Progenitor cell of endocrine pancreas (in vitro differentiated cells): ENCODE measurements around the gene CLEC3B. TPM values are rescaled to one million over a fixed set of nuclear protein-coding genes. Genes with fewer than 3 reads are reported as not detected.
"Not testable (repeated sequence)": the region's sequence is repeated elsewhere in the genome, so short reads cannot be mapped to it uniquely, and the experiment has no call there.

Source experiments
- DNase-seq: peaks from one replicate; pipeline ENCODE4 v3.0.0; 2021; ENCODE audit warnings: low spot score; ENCODE audit not compliant: unreplicated experiment
- H3K27ac Mint-ChIP-seq: 2 replicates; pipeline ENCODE4 v1.8.0; 2021; ENCODE audit warnings: mild to moderate bottlenecking, moderate library complexity, mixed read lengths
- H3K27me3 Mint-ChIP-seq: 2 replicates; pipeline ENCODE4 v1.8.0; 2021; ENCODE audit warnings: mixed read lengths
- H3K36me3 Mint-ChIP-seq: 2 replicates; pipeline ENCODE4 v1.8.0; 2022; ENCODE audit warnings: mixed read lengths; ENCODE audit not compliant: insufficient read depth
- H3K4me1 Mint-ChIP-seq: 2 replicates; pipeline ENCODE4 v1.8.0; 2021; ENCODE audit warnings: low read depth, mixed read lengths
- H3K4me3 Mint-ChIP-seq: 2 replicates; pipeline ENCODE4 v1.8.0; 2021; ENCODE audit warnings: low read depth, mild to moderate bottlenecking, moderate library complexity, mixed read lengths
- H3K9me3 Mint-ChIP-seq: 2 replicates; pipeline ENCODE4 v1.8.0; 2021; ENCODE audit warnings: low read depth, mixed read lengths
- CTCF ChIP-seq: fragments of 200-600 bp; sonication (generic); IDR thresholded peaks from one replicate; pipeline ENCODE4 v1.5.0; 2021; ENCODE audit warnings: antibody characterized with exemption, mild to moderate bottlenecking; ENCODE audit not compliant: unreplicated experiment
- total RNA-seq: library from RNA; stranded (reverse); gene quantifications from 2 replicates; pipeline ENCODE4 v1.2.1, GENCODE V29; 2021

CLEC3B gene
- total RNA-seq, 1 donor from 2014 or later = not detected

GRCh38 chr3:45066109-45066801 lies 40.2 kb downstream of the CLEC3B start:
- H3K36me3 Mint-ChIP-seq = no peaks in the 10 kb centered on the region
- no peak overlapping the region for H3K27ac Mint-ChIP-seq
- H3K4me3 Mint-ChIP-seq = no peak overlapping the region
- DNase-seq = no peak
- peaks cover 9% of the 10 kb centered on the region for H3K27me3 Mint-ChIP-seq
- H3K9me3 Mint-ChIP-seq = no peaks in the 10 kb centered on the region
- H3K4me1 Mint-ChIP-seq = peaks cover 1% of the 10 kb centered on the region
- TF ChIP-seq CTCF = no peak

DNA sequence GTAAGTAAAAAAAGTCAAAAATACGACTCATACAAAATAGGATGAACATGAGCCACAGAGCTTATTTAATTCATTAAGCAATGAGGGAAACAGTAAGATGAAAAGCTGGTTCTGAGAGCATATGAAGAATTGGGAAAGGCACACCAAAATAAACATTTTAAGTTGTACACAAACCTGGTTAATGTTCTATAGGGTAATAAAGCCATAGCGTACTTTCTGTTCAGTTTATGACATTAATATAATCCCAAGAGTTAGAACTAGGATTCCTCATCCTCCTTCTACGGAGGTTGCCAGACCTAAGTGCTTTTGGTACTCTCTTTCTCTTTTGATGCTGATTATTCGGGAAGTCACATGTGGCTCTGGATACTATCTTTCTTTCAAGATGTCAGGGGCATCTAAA lies 41.4 kb downstream of the CLEC3B start:
- TF ChIP-seq CTCF = no peak
- no peaks in the 10 kb centered on the region for H3K9me3 Mint-ChIP-seq
- H3K27me3 Mint-ChIP-seq = peaks cover 6% of the 10 kb centered on the region
- no peak overlapping the region for H3K27ac Mint-ChIP-seq
- DNase-seq = no peak
- peaks cover 1% of the 10 kb centered on the region for H3K4me1 Mint-ChIP-seq
- H3K36me3 Mint-ChIP-seq = no peaks in the 10 kb centered on the region
- H3K4me3 Mint-ChIP-seq = no peak overlapping the region

DNA sequence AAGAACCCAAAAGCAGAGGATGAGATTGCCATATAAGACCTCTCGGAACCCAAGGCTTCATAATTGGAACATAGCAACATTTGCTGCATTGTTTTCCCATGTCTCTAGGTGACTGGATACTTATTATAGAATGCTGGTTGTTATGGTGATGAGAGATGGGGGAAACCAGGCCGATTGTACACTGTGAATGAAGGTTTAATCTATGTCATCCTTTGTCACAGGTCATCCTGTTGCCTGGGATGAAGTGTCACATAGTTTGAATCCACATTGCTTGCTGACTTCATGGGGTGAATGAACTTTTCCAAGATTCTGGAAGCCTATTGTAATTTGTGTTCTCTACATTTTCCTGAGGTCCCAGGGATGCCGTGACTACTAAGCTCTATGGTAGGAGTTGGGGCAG lies 41.8 kb downstream of the CLEC3B start:
- DNase-seq = no peak
- Mint-ChIP-seq H3K36me3 (no peaks in the 10 kb centered on the region), H3K4me1 (peaks cover 1% of the 10 kb centered on the region), H3K4me3 (no peak overlapping the region), H3K27ac (no peak overlapping the region), H3K27me3 (peaks cover 6% of the 10 kb centered on the region), H3K9me3 (no peaks in the 10 kb centered on the region)
- TF ChIP-seq CTCF = no peak

- Mint-ChIP-seq H3K4me1 (no peaks in the 10 kb centered on the region), H3K36me3 (no peaks in the 10 kb centered on the region), H3K27ac (no peak overlapping the region), H3K4me3 (no peak overlapping the region), H3K27me3 (peaks cover 9% of the 10 kb centered on the region), H3K9me3 (no peaks in the 10 kb centered on the region)
- TF ChIP-seq CTCF = no peak
- no peak for DNase-seq
These were observed 45.0 kb downstream of the CLEC3B start for GRCh38 chr3:45071075-45071474.

DNA sequence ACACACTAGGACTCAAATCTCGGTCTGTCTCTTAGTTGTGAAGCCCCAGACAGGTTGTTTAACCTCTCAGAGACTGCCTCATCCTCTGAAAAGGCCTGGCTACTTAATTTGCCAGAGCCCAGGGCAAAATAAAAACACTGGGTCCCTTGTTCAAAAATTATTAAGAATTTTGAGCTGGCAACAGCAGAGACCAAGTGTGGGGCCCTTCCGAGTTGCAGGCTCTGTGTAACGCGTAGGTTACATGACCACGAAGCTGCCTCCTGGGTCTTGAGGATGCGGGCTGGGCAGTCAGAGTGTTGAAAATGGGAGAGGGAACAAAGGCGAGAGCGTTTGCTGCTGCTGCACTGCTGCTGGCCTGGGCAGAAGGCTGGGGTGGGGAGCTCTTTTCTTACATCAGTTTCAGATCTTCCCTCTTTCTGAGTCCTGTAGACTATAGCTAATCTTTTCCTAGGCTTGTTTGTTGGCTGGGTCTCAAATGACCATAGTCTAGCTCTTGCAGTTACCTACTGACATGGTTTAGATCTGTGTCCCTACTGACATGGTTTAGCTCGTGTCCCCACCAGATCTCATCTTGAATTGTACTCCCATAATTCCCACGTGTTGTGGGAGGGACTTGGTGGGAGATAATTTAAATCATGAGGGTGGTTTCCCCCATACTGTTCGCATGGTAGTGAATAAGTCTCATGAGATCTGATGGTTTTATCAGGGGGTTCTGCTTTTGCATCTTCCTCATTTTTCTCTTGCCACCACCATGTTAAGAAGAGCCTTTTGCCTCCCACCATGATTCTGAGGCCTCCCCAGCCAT lies 49.9 kb downstream of the CLEC3B start:
- peaks cover 10% of the 10 kb centered on the region for H3K27me3 Mint-ChIP-seq
- no peak for TF ChIP-seq CTCF
- H3K36me3 Mint-ChIP-seq = no peaks in the 10 kb centered on the region
- no peaks in the 10 kb centered on the region for H3K9me3 Mint-ChIP-seq
- no peak for DNase-seq
- no peak overlapping the region for H3K4me3 Mint-ChIP-seq
- H3K4me1 Mint-ChIP-seq = no peaks in the 10 kb centered on the region
- no peak overlapping the region for H3K27ac Mint-ChIP-seq

DNA sequence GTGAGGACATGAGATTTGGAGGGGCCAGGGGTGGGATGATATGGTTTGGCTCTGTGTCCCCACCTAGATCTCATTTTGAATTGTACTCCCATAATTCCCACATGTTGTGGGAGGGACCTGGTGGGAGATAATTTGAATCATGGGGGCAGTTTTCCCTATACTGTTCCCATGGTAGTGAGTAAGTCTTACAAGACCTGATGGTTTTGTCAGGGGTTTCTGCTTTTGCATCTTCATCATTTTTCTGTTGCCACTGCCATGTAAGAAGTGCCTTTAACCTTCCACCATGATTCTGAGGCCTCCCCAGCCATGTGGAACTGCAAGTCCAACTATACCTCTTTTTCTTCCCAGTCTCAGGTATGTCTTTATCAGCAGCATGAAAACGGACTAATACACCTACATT lies 52.2 kb downstream of the CLEC3B start:
- not testable (repeated sequence) for H3K27ac Mint-ChIP-seq, H3K9me3 Mint-ChIP-seq, H3K4me1 Mint-ChIP-seq, DNase-seq, H3K4me3 Mint-ChIP-seq, H3K36me3 Mint-ChIP-seq
- peaks cover 10% of the 10 kb centered on the region for H3K27me3 Mint-ChIP-seq
